ENCODE results near the gene FOXP1.

FOXP1 gene

DNA sequence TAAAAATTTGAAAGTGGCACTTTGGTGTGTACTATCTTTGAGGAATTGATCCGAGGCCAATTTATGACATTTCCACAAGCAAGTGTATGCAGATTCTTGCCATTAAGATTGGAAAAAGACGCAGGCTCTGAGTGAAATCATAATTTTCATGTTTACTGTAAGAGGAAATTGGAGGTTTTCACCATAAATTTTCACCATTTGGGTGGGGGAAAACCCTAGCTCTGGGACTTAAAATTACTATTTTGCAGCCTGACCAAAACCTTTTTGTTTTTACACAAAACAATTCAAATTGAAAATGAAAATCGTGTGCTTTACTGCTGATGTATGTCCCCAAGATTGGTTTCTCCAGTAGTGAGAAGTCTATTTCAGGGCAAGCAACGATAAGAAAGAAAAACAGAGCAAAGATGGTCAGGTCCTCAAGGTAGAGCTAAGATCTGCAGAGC lies 282.6 kb downstream of the FOXP1 start:
- DNase-seq, result no peak

- no peak for DNase-seq
Observed at GRCh38 chr3:71299160-71299559, 284.4 kb downstream of the FOXP1 start.

- no peak for DNase-seq
Observed at GRCh38 chr3:71294919-71295318, 288.6 kb downstream of the FOXP1 start.

DNA sequence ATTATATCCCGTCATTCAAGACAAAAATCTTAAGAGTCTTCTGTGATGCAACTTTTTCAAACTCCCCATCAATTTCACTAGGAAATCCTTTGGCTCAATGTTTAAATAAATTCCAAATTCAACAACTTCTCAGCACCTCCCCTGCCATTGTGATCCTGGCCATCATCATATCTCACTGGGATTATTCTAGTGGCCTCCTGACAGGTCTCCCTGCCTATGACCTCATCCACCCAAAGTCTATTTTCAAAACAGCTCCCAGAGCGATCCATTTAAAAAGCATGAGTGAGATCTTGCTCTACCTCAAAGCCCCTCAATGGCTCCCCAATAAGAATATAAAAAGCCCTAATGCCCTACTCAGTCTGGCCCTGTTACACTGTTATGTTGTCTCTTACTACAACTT lies 293.2 kb downstream of the FOXP1 start:
- no peak for DNase-seq

GRCh38 chr3:71288269-71288930 lies 295.1 kb downstream of the FOXP1 start:
- no peak for DNase-seq

GRCh38 chr3:71285086-71285485 lies 298.4 kb downstream of the FOXP1 start:
- no peak for DNase-seq

- DNase-seq, result no peak
Observed at GRCh38 chr3:71282976-71283375, 300.6 kb downstream of the FOXP1 start.

- no peak for DNase-seq
Observed at GRCh38 chr3:71281280-71281679, 302.2 kb downstream of the FOXP1 start.

- no peak for DNase-seq
Observed at GRCh38 chr3:71277341-71277740, 306.2 kb downstream of the FOXP1 start.

DNA sequence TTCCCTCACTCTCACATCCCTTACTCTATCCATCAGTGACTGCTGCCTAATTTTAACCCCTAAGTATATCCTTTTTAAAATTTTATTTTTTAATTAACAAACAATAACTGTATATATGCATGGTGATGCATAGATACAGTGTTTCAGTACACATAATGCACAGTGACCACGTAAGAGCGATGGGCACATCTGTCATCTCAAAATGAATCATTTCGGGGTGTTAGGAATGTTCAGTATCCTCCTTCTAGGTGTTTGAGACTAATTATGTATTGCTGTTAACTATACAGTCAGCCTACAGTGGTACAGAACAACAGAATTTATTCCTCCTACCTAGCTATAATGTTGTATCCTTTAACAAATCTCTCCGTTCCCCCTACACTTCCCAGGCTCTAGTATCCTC lies 307.0 kb downstream of the FOXP1 start:
- DNase-seq, result no peak

DNA sequence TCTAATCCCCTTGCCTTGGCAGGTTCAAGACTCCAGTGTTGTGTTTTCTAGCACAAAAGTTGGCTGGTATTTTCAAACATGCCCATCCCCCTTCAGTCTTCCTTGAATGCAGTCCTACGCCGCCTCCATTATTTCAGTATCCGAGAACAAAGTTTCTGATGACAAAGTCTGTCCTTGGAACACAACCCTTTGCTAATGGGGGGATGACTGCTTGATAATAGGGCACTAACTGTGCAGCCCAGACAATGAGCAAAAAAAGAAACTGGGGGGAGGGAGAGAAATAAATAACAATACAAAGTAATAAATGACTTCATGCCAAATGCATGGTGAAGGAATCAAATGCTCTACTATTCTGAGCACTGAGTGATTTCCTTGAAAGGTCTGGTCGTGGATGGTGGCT lies 310.1 kb downstream of the FOXP1 start:
- DNase-seq, result no peak

DNA sequence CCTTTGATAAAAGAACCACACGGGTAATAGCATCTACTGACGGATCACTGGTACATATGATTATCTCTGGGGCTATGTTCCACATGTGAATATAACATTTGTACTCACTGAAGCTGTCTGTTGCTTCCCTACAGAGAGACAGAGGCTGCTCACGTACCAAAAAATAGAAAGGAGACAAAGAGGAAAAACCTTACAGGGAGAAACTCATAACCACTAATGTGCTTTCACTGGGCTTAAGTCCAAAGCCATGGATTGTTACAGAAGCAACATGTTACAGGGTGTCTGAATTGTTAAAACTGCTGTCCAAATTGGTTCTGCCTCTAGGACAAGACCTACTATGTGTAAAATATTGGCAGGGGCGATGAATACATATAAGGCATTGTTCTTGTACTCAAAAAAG lies 311.9 kb downstream of the FOXP1 start:
- no peak for DNase-seq

DNA sequence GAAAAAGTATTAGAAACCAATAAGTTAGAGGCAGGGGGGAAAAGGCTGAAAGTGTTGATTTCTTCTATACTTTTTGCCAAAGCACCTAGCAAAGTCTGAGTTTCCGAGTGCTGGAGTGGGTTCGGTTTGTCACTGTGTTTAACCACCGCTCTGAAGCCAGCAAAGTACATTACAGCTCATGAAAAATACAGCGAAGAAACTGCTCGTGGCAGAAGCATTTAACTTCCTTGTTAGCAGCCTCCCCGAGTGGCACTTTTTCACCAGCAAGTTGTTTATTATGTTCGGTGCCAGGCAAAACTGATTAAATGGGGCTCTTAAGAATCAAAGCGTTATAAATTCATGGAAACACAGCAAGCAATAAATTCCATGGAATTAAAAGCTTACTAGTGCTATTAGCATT lies 313.6 kb downstream of the FOXP1 start:
- DNase-seq, result no peak

DNA sequence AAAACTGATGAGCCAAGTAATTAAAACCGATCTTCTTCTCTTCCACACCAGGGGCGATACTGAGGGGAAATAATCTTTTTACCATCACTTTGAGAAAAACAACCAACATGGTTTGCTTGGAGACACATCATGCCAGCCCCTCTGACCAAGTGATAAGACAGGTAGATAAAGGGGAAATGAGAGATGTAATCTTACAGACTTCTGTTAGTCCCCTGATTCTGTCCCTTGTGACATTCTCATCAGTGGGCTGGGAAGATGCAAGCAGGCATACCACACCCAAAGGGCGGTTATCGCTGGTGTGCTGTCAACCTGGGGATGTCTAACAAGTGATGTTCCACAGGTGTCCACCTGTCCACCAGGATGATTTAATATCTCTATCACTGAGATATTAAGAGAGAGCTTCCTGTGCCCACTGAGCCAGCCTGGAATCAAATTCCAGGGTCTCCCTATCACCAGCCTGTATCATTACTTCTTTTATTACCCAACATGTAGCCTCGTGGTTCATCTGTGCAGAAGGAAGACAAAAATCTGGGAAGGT lies 315.0 kb downstream of the FOXP1 start:
- DNase-seq, result no peak

GRCh38 chr3:71266875-71267274 lies 316.7 kb downstream of the FOXP1 start:
- no peak for DNase-seq

- no peak for DNase-seq
Observed at GRCh38 chr3:71265365-71265915, 318.1 kb downstream of the FOXP1 start.

DNA sequence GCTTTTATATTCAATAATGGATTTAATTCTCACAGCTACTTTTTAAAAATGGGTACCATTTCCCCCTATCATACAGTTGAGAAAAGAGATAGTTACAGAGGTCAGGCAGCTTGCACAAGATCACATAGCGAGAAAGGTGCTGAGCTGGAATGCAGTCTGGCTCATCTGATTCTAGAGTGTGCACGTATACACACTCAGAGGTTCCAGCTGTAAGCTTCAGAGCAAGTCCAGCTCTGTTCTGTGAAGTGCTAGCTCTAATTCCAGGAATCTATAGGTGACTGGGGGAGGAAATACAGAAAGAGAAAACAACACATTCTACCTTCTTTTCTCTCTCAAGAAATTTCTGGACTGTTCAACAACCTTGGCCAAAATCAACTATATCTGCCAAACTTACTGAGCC lies 318.7 kb downstream of the FOXP1 start:
- no peak for DNase-seq

GRCh38 chr3:71262364-71263265 lies 320.9 kb downstream of the FOXP1 start:
- no peak for DNase-seq

DNA sequence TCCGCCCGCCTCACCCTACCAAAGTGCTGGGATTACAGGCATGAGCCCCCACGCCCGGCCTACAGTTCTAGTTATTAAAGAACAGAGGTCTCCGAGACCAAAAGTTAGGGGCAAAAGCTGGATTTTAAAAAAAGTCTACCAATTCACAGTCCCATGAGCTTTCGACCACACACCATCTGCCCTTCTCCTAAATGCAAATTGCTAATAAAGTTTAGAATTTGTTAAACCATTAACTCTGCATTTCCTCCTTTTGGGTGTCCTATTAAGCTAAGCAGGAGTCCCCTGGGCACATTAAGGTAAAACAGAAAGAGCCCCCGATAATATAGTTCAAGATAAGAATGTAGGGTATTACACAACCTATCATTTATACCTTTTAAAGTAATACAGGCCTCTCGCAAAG lies 322.7 kb downstream of the FOXP1 start:
- no peak for DNase-seq

GRCh38 chr3:71258526-71258925 lies 325.0 kb downstream of the FOXP1 start:
- no peak for DNase-seq

- no peak for DNase-seq
Observed at GRCh38 chr3:71258116-71258515, 325.4 kb downstream of the FOXP1 start.

DNA sequence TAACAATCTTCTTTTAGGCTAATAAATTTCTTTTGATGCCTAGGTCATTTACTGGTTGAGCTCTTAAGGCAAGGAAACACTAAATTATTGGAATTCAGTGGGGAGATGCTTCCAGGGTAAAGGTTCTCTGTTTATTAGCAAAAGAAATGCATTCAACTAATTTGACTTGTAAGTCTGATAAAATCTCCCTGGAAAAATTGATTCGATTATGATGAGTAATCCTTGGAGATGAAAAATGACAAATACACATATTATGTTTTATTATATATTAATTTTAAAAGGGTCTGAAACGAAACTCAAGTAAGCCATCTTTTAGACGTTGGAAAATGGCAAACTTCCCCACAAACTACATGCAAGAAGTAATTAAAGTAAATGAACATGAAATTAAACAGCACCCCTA lies 328.0 kb downstream of the FOXP1 start:
- no peak for DNase-seq

DNA sequence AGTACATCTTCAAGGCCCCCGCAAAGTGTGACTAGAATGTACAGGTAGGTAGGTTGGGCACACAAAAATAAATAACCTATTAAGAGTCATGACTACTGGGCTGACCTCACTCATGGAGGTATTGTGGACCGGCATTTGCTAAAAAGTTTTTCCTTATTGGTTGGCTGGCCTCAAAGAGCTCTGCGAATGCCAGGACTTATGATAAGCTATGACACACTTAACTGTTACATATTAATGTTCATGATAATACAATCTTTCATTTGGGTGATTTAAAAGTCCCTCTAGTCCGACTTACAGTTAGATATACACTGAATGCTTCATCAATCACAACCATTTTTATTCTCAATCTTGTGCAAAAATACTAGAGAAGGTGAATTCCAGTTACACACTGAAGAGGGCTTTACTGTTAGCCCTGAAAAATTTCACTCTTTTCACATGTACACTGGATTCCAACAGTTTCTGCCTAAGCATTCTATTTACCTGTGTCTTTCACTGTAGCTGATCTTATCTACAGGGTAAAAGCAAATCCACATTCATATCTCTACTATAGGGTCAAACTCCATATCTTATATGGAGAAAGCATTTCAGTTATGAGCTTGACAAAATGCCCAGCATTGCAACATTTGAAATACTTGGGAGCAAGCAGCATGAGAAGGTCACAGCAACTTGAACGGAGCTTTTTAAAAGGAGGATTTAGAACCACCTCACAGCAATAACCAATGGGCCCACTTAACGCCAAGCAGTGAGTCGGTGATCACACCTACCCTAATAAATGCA lies 329.1 kb downstream of the FOXP1 start:
- no peak for DNase-seq

Data from right forelimb (tissue), 1 donor.